Sigmoid colon (tissue), 7 donors: ENCODE measurements around the gene USP32. TPM values are rescaled to one million over a fixed set of nuclear protein-coding genes. Genes with fewer than 3 reads are reported as not detected.

ENCODE experiments used
- DNase-seq: peaks from one replicate; pipeline ENCODE4 v3.0.0-alpha.2; 2019
- H3K27ac ChIP-seq, 4 donors: fragments of 200-600 bp; sonication (generic); one replicate each; pipeline ENCODE4 v1.5.1; 2016 to 2019; ENCODE audit warnings: mild to moderate bottlenecking in 1 of 4
- H3K27me3 ChIP-seq, 3 donors: fragments of 200-600 bp; sonication (generic); one replicate each; pipeline ENCODE4 v1.5.1; 2019; ENCODE audit warnings: mild to moderate bottlenecking in 1 of 3
- H3K36me3 ChIP-seq, 4 donors: fragments of 200-600 bp; sonication (generic); one replicate each; pipeline ENCODE4 v1.5.1; 2016 to 2019
- H3K4me1 ChIP-seq, 4 donors: fragments of 200-600 bp; sonication (generic); one replicate each; pipeline ENCODE4 v1.5.1; 2017 to 2019
- H3K4me3 ChIP-seq, 4 donors: fragments of 200-600 bp; sonication (generic); one replicate each; pipeline ENCODE4 v1.5.1; 2017 to 2019; ENCODE audit warnings: mild to moderate bottlenecking in 2 of 4, moderate library complexity in 1 of 4
- H3K9me3 ChIP-seq, 4 donors: fragments of 200-600 bp in 3 of 4; sonication (generic) in 3 of 4; one replicate each; pipeline versions ENCODE4 v1.5.1 to v1.6.1; 2013 to 2019
- CTCF ChIP-seq, 4 experiments: fragments of 450-650 bp in 3 of 4; fragments of 200-600 bp in 1 of 4; IDR thresholded peaks; one replicate each; pipeline ENCODE4 v1.5.1; 2016 to 2019; ENCODE audit warnings: antibody characterized with exemption in 4 of 4, mild to moderate bottlenecking in 3 of 4, moderate library complexity in 2 of 4
- EP300 ChIP-seq, 4 donors: sonication (generic); formaldehyde crosslinking; IDR thresholded peaks; one replicate each; pipeline ENCODE4 v1.6.1; 2017; ENCODE audit warnings: antibody characterized with exemption in 4 of 4
- POLR2A ChIP-seq, 2 donors: fragments of 450-650 bp; IDR thresholded peaks; one replicate each; pipeline ENCODE4 v1.6.1; 2016; ENCODE audit warnings: antibody characterized with exemption in 2 of 2, mild to moderate bottlenecking in 2 of 2, moderate library complexity in 2 of 2
- POLR2AphosphoS5 ChIP-seq, 4 donors: sonication (generic); formaldehyde crosslinking; IDR thresholded peaks; one replicate each; pipeline ENCODE4 v1.6.1; 2017; ENCODE audit warnings: antibody characterized with exemption in 4 of 4
- WGBS, 2 donors: extraction: QIAGEN DNeasy Blood & Tissue Kit; methylation state at CpG; one replicate each; pipeline ENCODE4 v1.1.7; 2013; 5-methylcytosine and 5-hydroxymethylcytosine counted together
- intact Hi-C: fragments of 100-400 bp; cut with DNase I; formaldehyde crosslinking; loops from one replicate; pipeline ENCODE4 v1.15.1; 2023
- polyA plus RNA-seq, 3 donors: library from polyadenylated mRNA; stranded (reverse); fragments of 200-250 nt; gene quantifications; one replicate each; pipeline ENCODE4 v1.2.3, GENCODE V29; 2013
- total RNA-seq, 4 donors: library from RNA; depleted of rRNA; stranded (reverse); fragments of >200 nt; gene quantifications; one replicate each; pipeline ENCODE4 v1.1.0, GENCODE V29; 2016
- donor health status: healthy with polysubstance abuse.
- donor health status: Bipolar disorder and iron deficiency.
- donor health status: healthy.

The USP32 gene
- total and polyA plus RNA-seq, 7 donors: 10.6 to 50.9 (median 39.6) TPM

DNA sequence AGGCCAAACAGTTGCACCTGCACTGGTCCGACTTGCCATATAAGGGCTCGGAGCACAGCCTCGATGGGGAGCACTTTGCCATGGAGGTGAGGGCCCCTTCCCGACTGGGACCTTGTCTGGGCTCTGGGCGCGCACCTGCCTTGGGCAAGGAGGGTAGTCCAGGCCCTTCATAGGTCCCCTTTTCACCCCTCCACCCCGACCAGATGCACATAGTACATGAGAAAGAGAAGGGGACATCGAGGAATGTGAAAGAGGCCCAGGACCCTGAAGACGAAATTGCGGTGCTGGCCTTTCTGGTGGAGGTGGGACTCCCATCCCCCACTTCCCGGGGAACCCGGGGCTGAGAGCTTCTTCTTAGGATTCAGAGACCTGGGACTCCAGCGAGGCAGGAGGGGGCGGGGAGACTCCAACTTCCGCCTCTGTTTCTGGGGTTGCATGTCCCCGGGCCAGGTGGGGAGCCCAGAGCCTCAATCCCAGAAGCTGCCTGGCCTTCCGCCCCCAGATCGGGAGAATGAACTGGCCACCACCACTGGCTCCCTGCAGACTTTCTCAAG is 234.4 kb downstream of the USP32 start:
- TF ChIP-seq CTCF (IDR thresholded peaks at IDR 0.05): no peak
- no peak for TF ChIP-seq POLR2AphosphoS5 (IDR thresholded peaks at IDR 0.05)
- TF ChIP-seq POLR2A (IDR thresholded peaks at IDR 0.05): no peak
- no peak for TF ChIP-seq EP300 (IDR thresholded peaks at IDR 0.05)
- Histone ChIP-seq H3K27ac (no peak overlapping the region), H3K9me3 (no peaks in the 10 kb centered on the region), H3K36me3 (no peaks in the 10 kb centered on the region), H3K27me3 (peaks cover 0 to 75% (median 42%) of the 10 kb centered on the region in 3 donors), H3K4me3 (no peak overlapping the region), H3K4me1 (peaks cover 0 to 2% (median 0%) of the 10 kb centered on the region in 4 donors)
- 86 to 88% methylated on average over 18 of the region's 18 CpGs for WGBS, 2 donors
- no peak for DNase-seq
- intact Hi-C loops: no loop called here

GRCh38 chr17:60156746-60157145 is 235.2 kb downstream of the USP32 start:
- Histone ChIP-seq H3K36me3 (no peaks in the 10 kb centered on the region), H3K4me1 (peaks cover 0 to 2% (median 0%) of the 10 kb centered on the region in 4 donors), H3K27ac (no peak overlapping the region), H3K9me3 (no peaks in the 10 kb centered on the region), H3K4me3 (no peak overlapping the region), H3K27me3 (peaks cover 3 to 75% (median 48%) of the 10 kb centered on the region in 3 donors)
- 86 to 87% methylated on average over 8 of the region's 8 CpGs for WGBS, 2 donors
- TF ChIP-seq POLR2AphosphoS5 (IDR thresholded peaks at IDR 0.05) (no peak), CTCF (IDR thresholded peaks at IDR 0.05) (no peak), EP300 (IDR thresholded peaks at IDR 0.05) (no peak), POLR2A (IDR thresholded peaks at IDR 0.05) (no peak)
- DNase-seq: no peak
- intact Hi-C loops: no loop called here

GRCh38 chr17:60155815-60156214 is 236.1 kb downstream of the USP32 start:
- Histone ChIP-seq H3K27me3 (peaks cover 7 to 76% (median 51%) of the 10 kb centered on the region in 3 donors), H3K36me3 (no peaks in the 10 kb centered on the region), H3K4me3 (no peak overlapping the region), H3K27ac (no peak overlapping the region), H3K9me3 (no peaks in the 10 kb centered on the region), H3K4me1 (peaks cover 0 to 3% (median 1%) of the 10 kb centered on the region in 4 donors)
- DNase-seq: no peak
- intact Hi-C loops: no loop called here
- WGBS, 2 donors: 67 to 77% methylated on average over 9 of the region's 9 CpGs
- no peak for TF ChIP-seq CTCF (IDR thresholded peaks at IDR 0.05)
- no peak for TF ChIP-seq POLR2A (IDR thresholded peaks at IDR 0.05)
- TF ChIP-seq EP300 (IDR thresholded peaks at IDR 0.05): no peak
- TF ChIP-seq POLR2AphosphoS5 (IDR thresholded peaks at IDR 0.05): no peak

DNA sequence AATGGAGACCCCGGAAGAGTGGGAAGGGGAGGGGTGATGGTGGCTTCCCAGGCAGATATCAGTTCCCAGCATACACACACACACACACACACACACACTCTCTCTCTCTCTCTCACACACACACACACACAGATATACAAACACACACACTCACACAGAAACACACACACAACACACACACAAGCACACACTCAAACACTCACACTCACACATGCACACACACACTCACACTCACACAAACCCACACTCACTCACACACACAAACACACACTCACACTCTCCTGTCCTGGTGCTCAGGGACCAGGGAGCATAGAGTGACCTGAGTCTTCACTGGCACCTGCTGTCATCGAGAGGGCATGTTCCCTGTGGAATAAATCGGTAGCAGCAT is 236.5 kb downstream of the USP32 start:
- Histone ChIP-seq H3K27ac (no peak overlapping the region), H3K36me3 (no peaks in the 10 kb centered on the region), H3K4me3 (no peak overlapping the region), H3K9me3 (no peaks in the 10 kb centered on the region), H3K4me1 (peaks cover 0 to 7% (median 4%) of the 10 kb centered on the region in 4 donors), H3K27me3 (peaks cover 10 to 76% (median 52%) of the 10 kb centered on the region in 3 donors)
- TF ChIP-seq EP300 (IDR thresholded peaks at IDR 0.05) (no peak), CTCF (IDR thresholded peaks at IDR 0.05) (peak in 1 of 4 experiments; percentile 10)
- intact Hi-C loops: no loop called here
- no peak for DNase-seq
- 50 to 80% methylated on average over 3 of the region's 3 CpGs for WGBS, 2 donors
